Islet precursor cell (in vitro differentiated cells): Measurements from ENCODE around the gene RBM46.
"Not testable (repeated sequence)": the region's sequence is repeated elsewhere in the genome, so short reads cannot be mapped to it uniquely, and the experiment has no call there.

Experiments used
- DNase-seq: peaks from one replicate; pipeline ENCODE4 v3.0.0-alpha.2; 2018

RBM46 gene

DNA sequence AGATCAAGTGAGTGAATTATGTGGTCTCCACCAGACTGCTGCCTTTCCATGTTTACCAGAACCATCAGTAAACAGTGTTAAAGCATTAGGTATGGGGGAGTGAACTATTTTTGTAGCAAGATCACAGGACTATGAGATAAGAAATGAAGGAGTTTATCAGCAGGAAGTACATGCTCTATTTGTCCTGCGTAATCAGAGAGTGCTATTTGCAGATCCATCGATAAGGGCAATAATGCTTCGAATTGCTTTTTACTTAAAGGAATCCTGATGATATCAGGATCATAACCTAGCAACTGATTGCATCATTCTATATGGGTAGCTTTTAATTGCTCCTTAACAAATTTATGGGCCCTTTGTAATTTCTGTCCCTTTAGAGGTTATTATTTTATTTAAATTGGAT, 57.1 kb downstream of the RBM46 start:
- no peak for DNase-seq

DNA sequence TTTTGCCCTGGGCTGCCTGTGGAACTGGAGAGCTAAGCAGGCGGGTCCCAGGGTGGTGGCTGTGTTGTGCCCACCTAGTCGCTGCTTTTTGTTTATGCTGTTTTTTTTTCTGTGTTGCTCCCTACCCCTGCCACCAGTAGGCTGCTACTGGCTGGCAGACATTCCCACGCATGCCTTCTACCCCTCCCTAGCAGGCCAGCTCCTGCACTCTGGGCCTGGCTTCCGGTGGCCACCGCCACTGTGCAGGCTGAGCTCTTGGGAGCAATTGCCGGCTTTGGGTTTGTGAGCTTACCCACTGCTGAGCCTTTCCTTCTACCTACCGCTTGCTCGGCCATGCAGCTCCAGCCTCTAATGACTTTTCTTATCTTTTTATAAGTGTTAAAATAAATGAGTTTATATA, 57.6 kb downstream of the RBM46 start:
- DNase-seq = no peak

DNA sequence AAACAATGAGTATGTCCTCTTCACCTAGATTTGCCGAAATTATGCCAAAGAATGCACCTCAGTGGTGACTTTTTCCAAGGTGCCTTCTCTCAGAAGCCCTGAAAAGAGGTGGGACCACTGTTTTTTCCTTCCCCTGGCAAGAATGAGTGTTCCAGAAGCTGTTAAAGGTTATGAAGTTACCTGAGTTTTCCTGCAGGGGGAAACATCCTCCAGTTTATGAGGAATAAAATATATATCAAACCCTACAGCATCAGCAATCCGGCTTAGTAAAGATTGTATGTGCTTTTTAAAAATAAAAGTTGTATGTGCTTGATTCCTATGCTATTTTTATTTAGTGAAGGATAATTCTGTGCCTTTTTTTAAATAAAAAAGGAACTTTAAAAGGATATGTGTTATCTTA, 73.3 kb downstream of the RBM46 start:
- DNase-seq = no peak

DNA sequence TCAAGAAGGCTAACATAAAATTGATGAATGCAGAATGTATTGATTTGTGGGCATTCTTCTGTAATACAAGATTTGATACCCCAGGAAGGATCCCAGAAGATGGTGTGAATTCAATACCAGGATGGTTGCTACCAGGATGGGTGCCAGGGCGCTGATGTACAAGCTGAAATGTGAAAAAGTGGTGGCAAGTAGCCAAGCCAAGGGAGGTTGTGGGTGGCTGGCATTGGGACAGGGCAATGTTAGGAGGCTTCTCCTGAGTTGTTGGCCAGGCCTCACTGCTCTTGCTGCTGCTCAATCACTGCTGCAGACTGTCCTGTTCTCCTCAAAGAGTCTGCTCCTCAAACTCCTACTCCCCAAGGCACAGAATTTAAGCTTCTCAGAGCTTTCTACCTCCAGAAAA, 77.1 kb downstream of the RBM46 start:
- DNase-seq = no peak

DNA sequence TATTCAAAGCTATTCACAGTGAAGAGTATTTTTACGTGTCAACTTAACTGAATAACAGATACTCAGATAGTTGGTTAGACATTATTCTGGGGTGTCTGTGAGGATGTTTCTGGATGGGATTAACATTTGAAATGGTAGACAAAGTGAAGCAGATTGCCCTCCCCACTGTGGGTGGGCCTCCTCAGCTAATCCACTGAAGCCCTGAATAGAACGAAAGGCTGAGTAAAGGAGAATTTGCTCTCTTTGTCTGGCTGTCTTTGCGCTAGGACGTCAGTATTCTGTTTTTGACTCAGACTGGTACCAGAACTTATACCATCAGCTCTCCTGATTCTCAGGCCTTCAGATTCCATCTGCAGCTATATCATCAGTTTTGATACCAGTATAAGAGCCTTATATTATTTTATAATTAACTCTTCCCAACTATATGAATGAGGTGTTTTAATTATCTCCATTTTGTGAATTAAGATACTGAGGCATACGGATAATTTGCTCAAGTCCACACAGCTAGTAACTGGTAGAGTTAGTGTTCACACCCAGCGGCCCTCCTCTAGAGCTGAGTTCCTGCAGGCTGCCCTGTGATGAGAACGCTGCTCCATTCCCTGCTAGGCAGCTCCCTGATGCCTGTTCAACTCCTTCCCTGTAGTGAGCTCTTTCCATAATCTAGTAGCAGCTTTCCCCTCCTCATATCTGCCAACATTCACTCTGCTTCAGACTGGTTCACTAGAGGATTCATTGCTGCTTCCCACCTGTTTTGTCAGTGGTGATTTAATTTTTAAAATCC, 87.5 kb downstream of the RBM46 start:
- no peak for DNase-seq

DNA sequence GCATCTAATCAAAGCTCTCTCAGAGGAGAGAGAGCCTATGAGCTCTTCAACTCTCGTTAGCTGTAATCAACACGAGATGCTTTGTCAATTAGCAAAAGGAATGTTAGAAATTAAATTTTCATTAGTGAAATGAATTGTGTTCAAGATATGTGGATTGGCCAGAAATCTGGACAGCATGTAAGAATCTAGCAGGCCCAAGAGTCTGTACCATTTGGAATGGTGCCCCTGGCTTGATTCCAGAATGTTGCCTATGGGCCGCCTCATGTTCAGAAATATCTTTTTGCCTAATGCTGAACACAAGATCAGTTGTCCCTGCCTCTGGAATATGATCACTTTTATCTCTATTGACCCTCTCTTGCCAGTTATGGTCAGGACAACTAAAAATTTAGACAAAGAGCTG, 88.2 kb downstream of the RBM46 start:
- no peak for DNase-seq

DNA sequence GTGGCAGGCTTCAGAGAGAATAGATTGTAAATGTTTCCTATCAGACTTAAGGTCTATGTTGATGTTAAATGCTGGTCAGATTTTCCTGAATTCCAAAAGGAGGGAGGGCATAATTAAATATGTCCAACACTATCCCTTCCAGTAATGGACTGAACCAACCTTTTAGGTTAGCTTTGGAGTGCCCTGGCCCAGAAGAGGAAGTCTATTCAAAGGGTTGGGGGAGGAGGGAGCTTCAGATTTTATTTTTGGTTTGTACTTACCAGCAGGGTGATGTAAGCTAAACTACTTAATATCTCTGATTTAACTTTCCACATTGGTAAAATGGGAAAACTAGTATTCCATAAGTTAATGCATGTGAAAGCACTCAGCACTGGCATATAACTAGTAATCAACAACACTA, 91.1 kb downstream of the RBM46 start:
- DNase-seq = no peak

DNA sequence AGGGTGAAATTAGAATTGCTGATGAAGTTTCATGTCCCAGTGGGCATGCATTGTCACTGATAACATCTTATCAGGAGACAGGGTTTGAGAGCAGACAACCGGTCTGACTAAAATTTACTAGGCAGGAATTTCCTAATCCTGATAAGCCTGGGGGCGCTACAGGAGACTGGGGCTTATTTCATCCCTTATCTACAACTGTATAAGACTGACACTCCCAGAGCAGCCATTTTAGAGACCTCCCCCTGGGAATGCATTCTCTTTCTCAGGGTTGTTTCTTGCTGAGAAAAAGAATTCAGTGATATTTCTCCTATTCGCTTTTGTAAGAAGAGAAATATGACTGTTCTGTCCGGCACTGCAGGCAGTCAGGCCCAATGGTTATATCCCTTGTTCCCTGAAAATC, 93.0 kb downstream of the RBM46 start:
- not testable (repeated sequence) for DNase-seq

DNA sequence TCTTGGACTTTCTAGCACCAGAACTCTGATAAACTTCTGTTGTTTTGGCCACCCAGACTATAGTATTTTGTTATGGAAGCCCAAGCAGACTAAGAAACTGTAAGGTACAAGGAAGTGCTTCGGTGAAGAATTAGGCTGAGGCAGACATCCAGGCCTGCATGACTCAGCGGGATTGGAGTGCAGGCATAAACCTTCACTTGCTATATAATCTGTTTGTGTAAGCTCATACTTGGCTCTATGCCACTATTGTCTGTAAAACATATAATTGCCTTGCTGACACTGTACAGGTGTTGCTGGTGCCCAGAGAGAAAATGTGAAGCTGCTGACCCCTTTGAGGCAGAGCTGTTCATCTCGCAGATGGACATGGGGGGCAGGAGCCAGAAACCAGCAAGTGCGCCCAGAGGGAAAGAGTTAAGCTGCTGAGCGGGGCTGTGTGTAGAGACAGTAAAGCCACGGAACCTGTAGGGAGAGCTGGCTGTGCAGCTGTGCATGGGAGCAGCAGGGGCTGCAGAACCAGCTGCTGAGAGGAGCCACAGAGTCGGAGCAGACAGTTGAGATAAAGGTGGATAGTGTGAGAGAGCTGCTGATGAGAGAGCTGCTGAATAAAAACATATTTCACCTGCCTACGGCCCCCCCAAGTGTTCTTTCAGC, 96.2 kb downstream of the RBM46 start:
- DNase-seq = peak; percentile 60
